Right lobe of liver (tissue), 4 donors: ENCODE data around the gene PGC.

Experiments
- CTCF ChIP-seq, 4 donors: fragments of 200-600 bp in 3 of 4; fragments of 450-650 bp in 1 of 4; IDR thresholded peaks; one replicate each; pipeline versions ENCODE4 v1.5.1 to v1.8.0; 2016 to 2022; ENCODE audit warnings: antibody characterized with exemption in 4 of 4, mild to moderate bottlenecking in 2 of 4
- POLR2A ChIP-seq: fragments of 450-650 bp; IDR thresholded peaks from one replicate; pipeline ENCODE4 v1.6.1; 2017; ENCODE audit warnings: antibody characterized with exemption, mild to moderate bottlenecking
- donor health status: DM: no; HTN: no; CAD: no.
- donor health status: DM: no; HTN: no; CAD: no.
- donor health status: DM: no; HTN: yes; CAD: no.

GRCh38 chr6:41796474-41796873 is 49.3 kb upstream of the PGC start:
- TF ChIP-seq CTCF (IDR thresholded peaks at IDR 0.05), result no peak
- no peak for TF ChIP-seq POLR2A
